NCI-H2029 (cell line): ENCODE results near the gene SIAH3.

ENCODE experiments used
- DNase-seq: peaks from one replicate; lab custom pipeline; 2025; lab: John Stamatoyannopoulos, UW

The SIAH3 gene

DNA sequence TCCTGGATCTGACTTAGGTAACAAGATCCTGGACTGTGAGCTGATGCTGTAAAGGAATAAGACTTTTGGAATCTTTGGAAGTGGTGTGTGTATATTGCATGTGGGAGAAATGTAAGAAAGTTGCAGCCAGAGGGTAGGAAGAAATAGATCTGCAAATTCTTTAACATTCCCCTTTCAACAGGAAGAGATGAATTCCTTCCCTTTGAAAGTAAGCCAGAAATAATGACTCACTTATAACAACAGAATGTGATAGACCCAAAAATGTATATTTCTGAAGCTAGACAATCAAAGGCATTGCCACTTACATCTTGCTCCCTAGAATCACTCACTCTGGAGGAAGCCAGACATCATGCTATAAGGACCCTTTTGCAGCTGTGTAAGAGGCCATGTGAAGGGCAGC is 9.8 kb upstream of the SIAH3 start:
- DNase-seq = no peak

DNA sequence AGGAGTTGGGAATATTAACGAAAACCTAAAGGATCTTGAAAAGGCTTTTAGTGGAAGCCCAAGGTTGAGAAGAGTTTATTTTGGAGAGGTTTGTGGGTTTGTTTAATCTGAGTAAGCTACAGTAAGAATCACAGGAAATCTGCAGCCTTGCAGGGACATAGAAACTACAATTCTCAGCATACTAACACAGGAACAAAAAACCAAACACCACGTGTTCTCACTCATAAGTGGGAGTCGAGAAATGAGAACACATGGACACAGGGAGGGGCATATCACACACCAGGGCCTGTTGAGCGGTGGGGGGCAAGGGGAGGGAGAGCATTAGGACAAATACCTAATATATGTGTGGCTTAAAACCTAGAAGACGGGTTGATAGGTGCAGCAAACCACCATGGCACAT is 8.7 kb upstream of the SIAH3 start:
- DNase-seq = no peak

DNA sequence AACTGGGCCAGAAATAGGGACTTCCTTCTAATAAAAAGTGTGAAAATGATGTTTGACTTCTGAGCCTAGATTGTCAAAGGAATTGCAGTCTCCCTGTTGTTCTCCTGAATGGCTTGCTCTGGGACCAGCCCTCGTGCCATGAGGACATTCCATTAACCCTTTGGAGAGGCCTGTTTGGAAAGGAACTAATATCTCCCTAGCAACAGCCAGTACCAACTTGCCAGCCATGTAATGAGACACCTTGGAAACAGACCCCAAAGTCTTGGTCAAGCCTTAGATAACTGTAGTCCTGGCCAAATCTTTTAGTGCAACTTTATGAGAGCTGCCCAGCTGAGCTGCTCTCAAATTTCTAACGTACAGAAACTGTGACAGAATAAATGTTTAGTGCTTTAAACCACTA is 8.2 kb upstream of the SIAH3 start:
- DNase-seq = no peak

DNA sequence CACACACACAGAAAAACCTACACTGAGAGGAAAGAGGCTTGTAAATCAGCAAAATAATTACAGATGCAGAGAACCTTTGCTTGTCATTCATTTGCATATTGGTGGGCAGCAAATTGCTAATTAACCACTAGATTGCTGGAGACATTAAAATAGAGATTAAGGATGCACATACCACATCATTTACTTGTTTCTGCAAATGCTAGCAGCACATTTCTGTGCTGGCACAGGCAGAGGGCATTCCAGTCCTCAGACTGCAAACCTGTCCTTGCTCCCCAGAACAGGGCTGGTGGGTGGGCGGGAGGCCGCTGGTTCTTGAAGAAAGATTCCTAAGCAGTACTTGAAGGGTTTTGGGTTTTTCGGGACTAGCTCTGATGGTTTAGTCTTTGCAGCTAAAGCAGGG is 941 bp upstream of the SIAH3 start:
- DNase-seq = no peak

DNA sequence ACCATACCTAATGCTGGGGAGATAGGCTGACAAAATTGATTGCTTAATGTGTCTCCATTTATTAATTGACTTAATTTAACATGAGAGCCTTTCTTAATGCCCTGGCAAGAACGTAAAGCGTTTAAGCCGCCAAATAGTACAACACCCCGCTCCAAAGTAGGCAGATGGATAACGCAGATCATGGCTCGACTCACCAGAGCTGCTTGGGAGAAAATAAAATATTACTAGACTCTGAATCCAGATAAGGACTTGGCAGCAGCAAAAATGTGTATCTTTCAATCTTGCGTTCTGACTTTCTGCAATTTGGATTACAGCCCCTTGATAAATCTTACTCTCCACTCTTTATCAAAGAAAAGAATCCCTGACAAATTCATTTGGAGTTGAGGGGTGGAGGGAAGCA is 403 bp upstream of the SIAH3 start:
- no peak for DNase-seq

DNA sequence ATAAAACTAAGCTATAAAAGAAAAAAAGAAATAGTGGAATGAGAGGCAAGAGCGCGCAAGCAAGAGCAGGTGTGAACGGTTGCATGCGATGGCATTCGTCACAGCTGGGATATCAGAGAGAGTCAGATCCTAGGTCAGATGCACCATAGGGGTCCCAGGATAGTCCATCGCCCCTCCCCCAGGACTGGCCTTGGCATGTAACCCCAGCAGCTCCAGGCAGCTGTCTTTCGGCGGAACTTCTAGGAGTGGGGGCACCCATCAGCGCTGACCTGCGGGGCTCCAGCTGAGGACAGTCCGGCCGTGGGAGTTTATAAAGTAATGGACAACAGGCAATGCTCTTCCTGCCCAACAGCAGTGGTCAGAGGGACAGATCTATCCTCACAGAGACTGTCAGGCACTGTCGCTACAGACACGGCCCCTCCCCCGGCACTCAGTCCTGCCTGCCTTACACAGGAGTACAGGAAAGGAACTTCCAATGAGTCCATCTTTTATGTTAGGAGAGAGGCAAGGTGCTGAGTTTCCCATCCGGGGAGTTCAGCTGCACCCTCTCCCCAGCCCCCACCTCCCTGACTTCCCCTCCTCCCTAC is 1.4 kb downstream of the SIAH3 start:
- DNase-seq = no peak

DNA sequence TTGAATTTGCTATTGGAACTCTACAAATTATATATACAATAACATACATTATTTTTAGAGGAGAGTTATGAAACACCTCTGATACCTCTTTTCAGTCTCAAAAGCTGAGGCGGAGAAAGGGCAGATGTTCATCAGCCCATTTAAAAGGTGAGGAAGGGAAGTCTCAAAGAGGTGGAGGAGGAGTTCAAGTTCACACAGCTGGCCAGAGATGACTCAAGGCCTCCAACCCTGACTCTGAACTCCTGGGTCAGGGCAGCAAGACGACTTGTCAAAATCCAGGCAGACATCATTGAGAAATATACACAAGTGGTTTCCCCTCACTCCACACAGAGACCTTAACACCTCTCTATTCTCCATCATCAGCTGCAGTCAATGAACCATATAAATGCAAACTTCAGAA is 2.1 kb downstream of the SIAH3 start:
- DNase-seq = no peak

DNA sequence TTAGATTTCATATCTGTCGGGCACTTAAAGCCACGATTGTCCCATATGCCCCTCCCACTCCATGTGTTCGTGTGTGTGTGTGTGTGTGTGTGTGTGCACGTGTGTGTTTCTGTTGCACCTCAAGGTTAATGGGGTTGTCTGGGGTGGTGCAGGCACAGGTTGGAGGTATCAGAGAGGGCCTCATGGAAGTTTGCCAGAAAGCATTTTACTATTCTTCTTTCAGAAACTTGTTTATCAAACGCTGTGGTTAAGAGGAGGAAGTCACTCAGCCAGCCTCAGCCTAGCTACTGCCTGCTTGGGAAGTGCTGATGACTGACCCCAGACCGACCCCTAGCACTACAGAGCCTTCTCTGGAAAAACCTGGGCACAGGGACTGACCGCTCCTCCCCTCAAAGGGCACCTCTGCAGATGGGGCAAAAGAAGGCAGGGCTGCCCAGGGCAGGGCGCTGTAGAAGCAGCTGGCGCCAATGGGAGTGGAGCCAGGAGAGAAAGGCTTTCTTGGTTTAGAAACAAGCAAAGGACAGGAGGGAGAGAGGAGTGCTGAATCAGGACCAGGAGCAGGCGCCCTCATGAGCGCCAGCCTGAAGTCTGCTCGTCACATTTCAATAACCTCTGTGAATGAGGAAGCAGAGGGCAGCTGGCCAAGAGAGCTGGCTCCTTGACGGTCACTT is 3.9 kb downstream of the SIAH3 start:
- peak; percentile 33 for DNase-seq

DNA sequence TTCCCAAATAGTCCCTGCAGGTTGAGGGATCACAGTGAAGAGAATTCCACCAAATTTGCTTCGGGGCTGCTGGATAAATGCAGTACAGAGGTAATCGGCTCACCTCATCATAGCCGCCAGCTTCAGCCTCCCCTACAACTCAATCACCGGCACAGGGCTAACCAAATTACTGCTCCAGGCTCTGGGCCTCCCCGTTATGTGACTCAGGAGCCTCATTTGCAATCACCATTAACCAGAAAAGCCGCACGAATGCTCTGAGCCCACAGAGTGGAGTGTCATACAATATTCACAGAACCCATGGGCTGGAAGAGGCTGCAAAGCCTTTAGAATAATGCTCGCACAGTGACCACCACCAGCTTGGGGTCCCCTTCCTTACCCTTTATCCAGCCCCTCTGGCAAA is 4.9 kb downstream of the SIAH3 start:
- no peak for DNase-seq

DNA sequence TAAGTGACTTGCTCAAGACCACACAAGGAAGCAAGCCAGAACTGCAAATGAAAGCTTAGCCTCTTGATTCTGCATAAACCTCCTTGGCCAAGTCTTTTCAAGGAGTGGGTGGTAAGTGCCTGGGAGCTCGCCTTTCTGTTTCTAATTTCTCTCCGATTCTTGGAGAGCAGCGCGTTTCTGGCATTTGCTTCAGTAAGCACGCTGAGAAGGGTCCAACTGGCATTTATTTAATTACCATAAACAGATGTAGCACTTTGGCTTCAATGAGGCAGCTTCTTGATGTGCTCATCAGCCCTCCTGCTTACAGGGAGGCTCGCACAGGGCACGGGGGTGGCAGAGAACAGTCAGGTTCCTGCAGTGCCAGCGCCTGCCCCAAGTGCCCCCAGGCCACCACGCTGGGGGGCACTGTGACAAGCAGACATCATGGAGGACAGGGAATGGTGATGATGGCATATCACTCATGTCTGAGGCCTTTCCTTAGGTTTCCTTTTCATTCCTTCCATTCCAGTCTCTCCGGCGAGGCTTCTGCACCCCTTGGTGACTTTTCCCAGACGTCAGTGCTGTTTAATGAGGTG is 13.3 kb downstream of the SIAH3 start:
- no peak for DNase-seq

DNA sequence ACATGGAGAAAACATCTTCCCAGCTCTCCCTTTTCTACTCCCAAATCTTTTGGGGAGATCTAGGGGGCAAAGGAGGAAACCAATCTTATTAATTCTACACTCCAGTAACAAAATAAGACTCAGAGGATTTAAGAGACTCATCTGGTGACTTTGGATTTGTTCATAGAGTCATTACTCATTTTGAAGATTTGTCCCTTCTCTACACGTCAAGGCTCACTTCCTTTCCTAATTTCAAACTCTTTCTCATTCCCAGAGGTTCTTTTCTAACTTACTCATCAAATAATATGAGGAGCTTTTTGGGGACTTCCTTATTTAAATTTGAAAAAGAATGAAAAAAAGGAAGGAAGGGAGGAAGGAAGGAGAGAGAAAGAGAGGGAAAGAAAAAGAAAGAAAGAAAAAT is 14.4 kb downstream of the SIAH3 start:
- DNase-seq = no peak

DNA sequence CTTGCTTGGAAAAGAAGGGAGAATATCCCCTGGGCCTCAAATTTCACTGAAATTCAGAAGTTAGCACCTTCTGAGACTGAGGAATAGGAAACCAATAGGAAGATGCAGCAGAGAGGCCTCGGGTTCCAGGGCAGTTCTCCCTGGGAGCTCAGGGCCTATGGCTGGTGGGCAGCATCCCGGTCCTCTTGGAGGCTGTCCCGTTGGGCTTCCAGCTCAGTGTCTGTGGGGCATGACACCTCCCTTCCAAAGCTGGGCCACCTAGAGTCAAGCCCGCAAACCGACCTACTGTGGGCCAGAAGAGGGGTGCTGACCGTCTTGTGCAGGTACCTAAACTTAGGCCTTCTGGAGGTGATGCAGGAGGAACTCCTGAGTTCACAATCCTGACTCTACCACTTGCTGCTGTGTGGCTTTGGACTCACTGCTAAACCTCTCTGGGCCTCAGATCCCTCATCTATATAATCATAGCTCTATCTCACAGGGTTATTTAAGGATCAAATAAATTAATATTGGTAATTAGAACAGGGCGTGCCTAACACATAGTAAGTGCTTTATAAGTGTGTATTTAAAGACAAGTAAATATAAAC is 17.1 kb downstream of the SIAH3 start:
- DNase-seq = no peak

DNA sequence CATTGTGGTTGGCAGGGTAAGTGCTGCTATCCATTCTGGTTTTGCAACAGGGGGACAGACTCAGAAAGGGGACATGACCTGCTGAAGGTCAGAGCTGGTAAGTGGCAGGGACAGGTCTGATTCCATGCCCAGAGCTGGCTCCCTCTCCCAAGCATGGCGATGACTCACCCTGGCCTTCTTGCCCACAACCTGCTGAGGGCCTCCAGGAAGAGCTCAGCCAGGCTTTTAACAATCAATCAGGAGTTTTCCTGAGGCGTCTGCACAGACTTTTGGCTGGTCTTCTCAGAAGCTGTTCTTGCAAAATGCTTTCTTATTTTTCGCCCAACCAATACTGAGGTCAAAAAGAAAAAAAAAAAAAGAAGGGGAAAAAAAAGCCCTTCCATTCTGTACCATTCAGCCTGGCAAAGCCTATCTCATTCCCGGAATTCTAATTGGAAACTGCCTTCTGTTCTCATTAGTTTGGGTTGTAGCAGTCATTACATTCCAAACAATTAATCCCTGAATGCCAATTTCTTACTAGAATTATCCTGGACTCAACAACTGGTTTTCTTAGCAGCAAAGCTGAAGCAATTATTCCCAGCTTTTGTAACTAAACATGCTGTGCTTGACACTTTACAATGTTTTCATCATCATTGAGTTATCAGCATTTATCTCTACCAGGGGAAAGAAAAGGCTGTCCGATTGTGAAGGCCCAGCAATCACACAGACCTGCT is 17.7 kb downstream of the SIAH3 start:
- DNase-seq = peak; percentile 5

DNA sequence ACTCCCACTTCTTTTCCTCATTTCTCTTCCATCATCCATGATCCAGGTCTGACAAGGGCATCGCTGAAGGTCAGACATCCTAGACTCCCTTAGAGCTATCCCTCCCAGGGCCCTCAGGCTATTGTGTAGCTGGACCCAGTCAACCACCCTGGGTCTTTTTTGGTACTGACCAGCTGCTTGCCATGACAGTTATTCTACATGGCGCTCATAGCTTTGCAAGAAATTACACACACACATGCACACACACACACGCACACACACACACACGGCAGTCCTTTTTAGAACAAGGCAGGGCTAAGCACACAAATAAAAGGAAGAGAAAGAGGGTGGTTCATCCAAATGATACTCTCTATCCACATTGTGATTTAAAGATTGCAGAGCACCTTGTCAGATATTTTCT is 18.3 kb downstream of the SIAH3 start:
- DNase-seq = no peak

DNA sequence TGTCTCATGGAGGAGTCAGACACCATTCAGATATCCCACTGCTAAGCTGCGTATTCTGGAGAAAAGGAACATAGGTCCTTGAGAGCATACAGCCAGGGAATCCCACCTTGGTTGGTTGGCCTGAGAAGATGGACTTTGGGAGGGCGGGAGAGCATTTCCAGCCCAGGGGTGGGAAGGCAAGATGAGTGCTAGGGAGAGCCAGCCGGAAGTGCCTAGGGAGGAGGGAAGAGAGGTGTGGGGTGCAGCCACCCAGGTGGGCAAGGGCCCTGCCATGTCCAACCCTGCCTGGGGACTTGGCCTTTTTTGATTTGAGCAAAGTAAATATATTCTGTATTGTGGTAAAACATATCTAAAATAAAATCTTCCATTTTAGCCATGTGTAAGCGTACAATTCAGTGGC is 19.7 kb downstream of the SIAH3 start:
- no peak for DNase-seq

DNA sequence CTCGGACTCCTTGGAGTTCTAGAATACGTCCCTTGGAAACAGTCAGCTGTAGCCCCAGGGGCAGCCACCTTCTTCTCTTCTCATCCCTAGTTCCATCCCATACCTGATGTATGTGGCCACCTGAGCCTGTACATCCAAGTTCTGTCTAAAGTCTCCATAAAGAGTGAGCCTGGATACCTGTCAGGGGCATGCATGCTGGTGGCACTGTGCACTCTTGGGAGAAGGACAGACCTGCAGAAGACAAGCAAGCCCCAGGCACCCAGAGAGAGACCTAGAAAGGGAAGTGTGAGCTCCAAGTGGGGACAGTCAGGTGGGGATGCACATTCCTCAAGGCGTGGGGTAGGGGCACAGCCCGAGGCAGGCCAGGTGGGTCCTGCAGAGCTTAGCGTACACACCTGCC is 21.4 kb downstream of the SIAH3 start:
- DNase-seq = no peak

DNA sequence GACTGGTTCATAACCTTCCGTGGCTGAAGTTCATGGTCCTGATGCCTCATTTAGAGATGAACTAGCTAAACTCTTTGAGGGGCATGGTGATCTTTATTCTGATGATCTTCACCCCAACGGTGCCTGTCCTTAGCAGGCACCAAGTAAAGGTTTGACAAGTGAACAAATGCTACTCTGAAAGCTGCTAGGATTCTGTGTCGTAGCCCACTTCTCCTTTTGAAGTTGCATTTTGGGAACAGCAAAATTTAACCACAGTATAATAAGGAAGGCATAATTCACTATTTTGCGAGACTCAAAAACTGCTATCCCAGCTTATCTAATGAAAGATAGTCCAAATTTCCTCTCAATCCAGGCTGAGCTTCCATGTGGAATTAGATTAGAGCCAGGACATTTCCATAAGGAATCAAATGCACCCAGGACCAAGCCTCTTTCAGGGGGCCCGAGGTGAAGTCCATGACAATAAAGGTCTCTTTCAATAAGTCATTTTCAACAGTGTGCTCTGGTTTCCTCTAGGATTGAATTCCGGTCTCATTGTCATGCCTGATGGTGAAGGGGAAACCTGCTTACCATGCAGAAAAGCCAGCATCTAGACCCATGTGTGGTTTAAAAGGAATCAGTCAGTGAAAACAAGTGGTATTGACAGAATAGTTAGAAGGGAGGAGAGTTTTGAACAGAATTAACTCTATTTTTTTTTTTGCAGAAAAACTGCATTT is 23.1 kb downstream of the SIAH3 start:
- no peak for DNase-seq

DNA sequence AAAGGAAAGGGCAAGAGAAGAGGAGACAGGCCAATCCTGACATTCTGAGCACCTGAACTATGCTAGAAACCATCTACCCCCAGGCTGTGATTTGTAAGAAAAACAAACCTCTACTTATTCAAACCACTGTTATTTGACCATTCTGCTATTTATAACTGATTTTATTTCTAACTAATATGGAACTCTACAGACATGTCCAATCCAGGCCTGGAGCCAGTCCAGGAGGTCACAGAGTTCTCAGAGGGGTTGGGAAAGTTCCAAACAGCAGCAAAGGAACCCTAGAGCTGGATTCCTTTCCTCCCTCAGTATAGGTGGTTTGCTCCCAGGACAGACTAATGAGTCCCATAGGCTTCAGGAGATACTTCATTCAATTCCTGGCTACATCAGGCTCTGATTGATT is 24.2 kb downstream of the SIAH3 start:
- no peak for DNase-seq

DNA sequence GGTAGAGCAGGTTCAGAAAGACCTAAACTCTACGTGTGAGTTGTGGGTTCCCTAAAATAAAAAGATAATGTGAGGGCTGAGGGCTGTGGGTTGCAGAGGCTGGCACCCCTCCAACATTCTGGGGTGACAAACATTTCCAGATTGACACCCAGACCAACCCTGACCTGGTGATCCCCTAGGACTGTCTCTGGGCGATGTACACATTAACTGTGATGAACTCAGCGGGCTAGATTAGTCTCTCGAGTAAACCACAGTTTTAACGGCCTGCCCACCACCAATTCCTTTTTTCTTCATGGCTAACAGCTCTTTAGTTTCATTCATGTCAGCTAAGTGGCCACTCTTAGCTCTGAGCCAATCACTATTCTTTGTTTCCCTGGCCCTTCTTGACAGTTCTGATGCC is 24.8 kb downstream of the SIAH3 start:
- DNase-seq = no peak

DNA sequence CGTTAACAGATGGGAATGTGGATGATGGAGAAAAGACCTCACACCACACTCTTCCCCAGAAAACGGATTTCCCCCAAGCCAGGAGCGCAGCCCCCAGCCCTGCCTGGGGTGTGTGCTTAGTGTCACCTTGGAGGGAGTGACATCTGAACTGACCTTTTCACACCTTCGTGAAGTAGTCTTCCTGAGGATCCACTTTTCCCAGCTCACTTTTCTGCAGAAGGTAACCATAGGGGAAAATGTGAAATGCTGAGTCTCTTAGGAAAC is 26.2 kb downstream of the SIAH3 start:
- DNase-seq = no peak

DNA sequence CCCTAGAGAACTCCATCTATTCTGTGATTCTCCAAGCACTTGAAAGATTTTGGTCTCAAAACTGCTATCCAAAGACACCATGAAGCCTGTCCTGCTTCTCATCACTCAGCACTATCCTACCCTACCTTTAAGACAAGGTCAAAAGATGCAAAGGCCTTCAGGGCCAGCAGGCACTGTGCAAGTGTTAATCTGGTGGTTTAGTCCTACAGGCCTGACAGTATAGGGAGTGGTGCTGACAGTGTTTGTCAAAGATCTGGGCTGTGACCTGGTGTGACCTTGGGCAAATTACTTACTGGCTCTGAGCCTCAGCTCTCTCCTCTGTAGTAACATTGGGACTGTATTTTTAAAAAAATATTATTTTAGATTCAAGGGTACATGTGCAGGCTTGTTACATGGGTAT is 28.0 kb downstream of the SIAH3 start:
- DNase-seq = no peak

DNA sequence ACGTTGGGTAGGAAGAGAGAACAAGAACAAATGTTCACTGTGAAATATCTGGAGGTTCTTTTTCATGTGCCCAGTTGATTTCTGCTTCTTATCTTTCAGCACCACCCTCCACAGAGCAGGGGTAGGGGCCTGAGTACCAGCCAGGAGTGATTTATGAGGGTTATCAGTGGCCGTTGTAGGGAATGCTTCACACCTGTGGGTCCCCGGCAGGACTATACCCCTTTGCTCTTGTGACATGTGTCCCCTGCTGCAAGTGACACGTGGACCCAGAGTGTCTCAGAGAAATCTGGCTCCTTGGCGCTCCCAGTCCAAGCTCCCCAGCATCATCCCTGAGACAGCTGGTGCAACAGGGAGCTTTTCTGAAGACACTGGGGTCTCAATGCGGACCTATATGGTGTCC is 29.7 kb downstream of the SIAH3 start:
- DNase-seq = no peak
